GM21723 (cell line): ENCODE data around the gene OPN4.

ENCODE experiments used
- ATAC-seq: cut with Tn5 transposase; IDR thresholded peaks from one replicate; pipeline ENCODE4 v1.9.1; 2021; ENCODE audit warnings: mild to moderate bottlenecking, moderate library complexity; ENCODE audit not compliant: unreplicated experiment

OPN4 gene

DNA sequence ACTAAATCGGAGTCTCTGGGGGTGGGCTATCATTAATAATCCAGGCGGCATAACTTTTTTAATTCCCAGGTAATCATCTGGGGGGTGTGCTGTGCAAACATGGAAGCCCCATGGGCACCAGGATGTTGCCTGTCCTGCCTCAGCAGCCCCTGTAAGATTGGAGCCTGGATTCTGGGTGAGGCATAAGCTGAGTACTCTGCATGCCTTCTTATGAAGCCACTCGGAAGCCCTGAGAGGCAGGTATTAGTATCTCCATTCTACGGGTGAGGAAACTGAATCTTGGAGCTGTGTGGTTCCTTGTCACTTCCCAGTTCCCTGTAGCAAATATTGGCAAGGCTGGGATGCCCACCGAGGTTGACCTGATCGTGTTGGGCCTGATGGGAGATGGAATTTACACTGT lies 7.4 kb upstream of the OPN4 start:
- ATAC-seq = no peak

DNA sequence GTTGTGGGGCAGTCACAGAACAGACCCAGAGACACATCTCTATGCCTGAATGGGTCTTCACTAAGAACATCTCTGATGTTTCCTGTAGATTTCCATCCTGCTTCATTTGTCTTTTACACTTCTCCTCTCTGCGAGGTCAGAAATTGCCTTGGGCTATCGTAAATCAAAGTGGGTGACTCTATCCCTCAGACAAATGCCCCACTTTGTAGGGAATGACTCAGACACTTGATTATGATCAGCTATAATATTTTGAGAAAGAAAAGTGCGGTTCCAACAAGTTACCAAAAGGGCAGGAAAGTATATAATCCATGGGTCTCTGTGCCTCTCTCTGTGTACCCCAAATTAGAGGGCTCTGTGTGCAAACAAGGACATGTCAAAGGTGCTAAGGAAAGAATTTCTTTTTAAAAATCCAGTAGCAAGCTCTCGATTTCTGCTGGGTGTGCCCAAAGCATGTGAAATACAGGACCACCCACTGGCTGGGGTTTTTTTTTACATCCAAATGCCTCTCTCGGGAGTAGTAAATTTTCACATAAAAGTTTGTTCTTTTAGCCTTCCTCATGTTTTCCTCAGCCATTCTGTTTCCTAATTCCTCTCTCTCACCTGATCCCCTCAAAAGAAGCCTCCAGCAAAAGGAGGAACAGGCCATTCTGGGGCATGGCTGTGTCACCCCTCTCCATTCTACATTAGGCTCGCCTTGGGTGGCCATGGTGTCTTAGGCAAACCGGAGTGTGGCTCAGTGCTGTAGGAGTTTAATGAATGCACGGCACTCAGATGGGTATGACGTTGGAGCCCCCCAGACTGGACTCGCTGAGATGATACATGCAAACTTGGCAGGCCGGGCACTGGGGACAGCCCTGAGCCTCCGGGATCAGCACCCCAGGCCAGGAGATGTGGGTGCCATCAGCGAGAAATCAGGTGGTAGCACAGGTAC lies 6.3 kb upstream of the OPN4 start:
- no peak for ATAC-seq

DNA sequence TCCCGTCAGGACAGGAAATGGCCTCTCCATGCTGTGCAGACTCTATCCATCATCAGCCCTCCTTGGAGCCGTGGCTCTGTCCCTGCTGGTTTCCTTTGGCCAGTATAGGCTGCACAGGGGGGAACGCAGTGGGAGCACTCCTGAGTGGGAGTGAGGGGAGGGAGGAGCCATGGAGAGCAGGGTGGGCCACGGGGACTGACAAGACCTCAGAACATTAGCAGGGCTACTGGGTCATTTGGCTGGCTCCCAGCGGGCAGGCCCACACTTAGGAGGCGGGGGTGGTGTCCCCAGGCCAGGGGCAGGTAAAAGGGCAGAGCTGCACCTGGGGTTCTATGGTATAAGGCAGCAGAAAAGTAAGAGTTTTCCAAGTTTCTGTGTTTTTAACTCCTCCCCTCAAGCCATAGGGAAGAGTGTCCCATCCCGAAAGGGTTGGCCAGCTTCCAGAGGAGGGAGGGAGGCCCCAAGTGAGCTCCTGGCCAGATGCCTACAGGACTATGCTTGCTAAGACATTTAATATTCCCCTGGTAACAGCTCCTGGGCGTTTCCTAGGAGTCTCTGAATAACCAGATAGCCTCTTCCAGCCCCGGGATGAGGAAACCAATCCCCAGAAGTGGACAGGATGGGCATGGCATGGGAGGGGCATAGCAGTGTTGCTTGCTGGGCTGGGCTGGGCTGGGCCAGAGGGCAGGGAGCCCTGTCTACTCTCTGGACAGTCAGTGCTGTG lies 5.5 kb upstream of the OPN4 start:
- no peak for ATAC-seq

DNA sequence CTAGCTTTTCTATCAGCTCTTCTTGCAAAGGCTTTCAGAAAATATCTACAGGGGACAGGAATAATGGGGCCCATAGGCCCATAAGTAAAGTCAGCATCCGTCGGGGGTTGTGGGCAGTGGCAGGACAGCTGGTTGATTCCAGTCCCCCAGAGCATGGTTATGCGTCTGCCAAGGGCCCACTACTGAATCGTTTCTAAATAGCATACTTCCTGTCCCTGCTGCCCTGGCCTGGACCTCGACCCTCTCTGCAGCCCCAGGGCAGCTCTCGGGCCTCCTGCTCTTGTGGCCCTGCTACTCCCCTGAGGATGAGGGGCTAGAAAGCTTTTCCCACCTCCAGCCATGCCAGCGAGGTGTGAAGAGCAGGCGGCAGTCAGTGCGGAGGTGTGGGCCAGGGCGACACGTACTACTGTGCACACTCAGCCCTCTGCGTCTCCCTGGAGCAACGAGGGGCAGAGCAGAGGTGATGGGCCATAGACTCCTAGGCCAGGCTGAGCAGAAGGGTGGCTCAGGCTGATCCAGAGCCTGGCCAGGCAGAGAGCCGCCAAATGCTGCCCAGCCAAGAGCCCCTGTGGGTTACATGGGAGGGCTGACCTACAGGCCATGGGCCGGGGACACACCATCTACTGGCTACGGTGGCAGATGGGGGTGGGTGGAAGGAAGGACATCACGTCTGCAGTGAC lies 4.7 kb upstream of the OPN4 start:
- ATAC-seq = no peak

- no peak for ATAC-seq
Observed at GRCh38 chr10:86650151-86650550, 4.2 kb upstream of the OPN4 start.

DNA sequence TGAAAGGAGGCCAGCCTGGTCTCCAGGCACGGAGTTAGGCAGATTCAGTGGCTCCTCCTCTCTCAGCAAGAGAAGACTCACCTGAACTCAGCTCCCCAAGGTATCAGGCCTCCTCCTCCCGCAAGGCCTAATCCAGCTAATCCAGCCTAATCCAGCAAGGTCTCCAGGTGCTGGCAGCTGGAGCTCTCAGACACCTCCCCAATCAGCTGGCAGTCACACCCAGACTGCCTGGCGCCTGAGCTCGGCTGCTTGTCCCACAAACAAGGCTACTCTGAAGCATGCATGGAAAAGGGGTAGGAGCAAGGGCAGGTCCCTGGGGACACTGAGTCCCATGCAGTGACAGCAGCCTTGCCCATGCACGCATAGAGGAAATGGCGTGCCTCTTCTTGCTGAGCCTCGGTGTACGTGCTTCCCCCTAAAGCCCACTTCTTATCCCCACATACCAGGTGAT lies 3.3 kb upstream of the OPN4 start:
- ATAC-seq = no peak

DNA sequence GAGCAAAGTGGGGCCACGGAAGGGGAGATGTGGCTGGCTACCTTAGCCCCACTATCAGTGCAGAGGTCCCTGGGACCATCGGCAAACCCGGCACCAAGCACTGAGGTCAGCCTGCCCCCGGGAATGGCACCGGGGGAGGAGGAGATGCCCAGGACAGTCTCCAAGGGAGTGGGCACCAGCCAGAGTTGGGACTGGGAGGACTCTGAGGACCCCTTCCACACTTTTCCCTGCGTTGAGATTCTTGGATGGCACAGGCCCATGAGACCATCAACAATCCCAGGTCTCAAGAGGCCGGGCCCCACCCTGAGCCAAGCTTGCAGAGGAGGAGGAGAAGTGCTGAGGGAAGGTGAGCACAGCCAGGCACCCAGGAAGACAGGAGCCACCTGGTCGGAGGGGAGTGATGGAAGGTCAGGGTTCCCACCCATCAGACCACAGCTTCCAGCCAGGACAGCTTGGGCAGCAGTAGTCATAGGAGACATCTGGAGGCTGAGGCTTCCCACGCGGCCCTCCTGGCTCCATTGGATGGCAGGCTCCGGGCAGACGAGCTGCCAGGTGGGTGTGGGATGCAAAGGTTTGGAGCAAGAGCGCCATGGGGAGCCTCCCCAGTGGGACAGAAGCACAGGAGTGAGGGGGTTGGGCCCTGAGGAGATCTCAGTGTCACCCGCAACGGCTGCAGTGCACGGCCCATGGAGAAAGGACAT lies 2.6 kb upstream of the OPN4 start:
- no peak for ATAC-seq

DNA sequence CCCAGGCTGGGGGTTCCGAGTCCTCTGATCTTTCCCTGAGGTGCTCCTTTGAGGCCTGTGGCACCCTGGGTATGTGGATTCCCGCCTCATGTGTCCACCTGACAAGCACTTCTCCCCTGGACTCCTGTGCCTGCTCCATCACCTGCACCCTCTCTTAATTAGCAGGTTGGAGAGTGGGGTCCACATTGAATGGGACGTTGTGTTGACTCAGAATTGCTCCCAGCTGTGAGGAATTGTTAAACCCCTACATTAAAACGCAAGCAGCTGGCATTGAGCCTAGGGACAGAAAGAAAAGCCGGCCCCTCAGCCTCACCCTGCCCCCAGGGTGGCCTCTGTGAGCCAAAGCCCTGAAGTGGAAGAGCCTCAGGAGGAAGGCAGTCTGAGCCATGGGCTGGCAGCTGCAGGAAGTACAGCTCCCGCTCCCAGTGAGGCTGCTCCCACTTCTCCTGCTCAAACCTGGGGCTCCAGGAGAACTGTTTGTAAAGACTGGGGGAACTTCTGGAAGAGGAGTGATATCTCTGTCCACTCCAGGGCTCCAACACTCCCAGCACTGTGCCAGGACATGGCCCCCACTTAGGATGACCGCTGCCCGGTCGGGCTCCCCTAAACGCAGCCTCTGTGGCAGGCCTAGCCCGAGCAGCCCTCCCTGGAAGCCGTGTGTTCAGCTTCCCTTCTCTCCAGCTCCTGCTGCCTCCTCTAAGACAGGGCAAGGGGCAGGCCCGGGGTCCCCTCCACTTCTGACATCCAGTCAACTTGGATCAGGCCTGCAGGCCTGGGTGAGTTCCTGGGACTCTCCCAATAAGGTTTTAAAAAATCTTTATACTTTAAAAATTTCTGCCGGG lies 1.8 kb upstream of the OPN4 start:
- ATAC-seq = no peak

GRCh38 chr10:86653379-86653778 lies 968 bp upstream of the OPN4 start:
- ATAC-seq = no peak

DNA sequence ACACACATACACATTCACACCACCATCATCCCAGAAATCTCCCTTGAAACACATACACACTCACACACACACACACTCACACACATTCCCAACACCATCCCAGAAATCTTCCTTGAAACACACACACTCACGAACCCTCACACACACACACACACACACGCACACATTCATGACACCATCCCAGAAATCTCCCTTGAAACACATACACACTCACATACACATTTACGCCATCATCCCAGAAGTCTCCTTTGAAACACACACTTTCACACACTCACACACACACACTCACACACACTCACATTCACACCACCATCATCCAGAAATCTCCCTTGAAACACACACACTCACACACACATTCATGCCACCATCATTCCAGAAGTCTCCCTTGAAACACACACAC lies 360 bp upstream of the OPN4 start:
- no peak for ATAC-seq

DNA sequence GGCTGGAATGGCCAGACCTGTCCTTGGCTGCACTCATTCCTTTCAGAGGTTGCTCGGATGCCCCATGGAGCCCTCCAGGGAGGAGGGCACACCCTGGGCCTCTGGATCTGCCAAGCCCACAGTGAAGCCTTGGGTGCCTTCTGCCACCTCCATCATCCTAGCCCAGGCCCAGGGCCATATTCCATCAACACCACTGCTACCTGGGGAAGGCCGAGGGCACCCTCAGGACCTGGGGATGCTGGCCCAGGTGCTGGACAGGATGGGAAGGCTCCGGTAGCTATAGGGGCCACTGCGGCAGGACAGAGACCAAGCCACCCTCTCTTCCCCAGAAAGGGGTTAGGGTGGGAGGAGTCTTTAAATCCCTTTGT lies 810 bp downstream of the OPN4 start:
- ATAC-seq = no peak

DNA sequence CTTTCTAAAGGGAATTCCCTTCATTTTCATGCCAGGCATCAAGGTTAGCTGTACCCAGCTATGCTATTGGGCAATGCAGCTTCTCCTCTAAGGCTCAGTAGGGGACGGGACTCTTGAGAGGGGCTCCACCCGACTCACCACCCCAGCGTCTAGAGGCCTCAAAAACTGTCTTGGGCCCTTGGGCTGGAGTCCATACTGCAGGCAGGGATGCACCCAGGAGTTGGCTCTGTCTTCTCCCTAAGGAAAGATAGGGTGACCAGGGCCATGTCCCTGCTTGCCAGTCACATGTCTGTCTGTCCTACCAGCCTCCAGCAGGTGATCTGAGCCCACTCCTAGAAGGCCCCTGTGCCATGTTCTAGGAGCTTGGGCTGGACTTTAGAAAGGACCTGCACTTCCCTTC lies 1.2 kb downstream of the OPN4 start:
- ATAC-seq = no peak

DNA sequence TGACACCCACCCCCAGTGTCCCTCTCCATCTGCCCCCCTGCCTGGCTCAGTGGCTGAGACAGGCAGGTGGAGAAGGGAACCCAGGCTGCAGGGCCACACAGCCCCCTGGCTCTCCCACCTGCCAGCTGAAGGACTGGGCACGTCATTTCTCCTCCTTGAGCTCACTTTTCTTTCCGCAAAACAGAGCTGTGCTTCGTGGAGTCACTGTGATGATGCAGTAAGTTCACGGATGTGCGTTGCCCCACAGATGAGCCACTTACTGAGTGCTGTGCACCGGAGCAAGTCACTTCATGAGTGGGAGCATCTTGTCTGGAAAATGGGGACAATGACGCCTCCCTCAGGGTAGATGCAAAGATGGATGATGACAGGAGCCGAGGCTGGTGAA lies 2.7 kb downstream of the OPN4 start:
- ATAC-seq = no peak

GRCh38 chr10:86657396-86658011 lies 3.2 kb downstream of the OPN4 start:
- ATAC-seq = no peak

GRCh38 chr10:86658261-86658741 lies 4.0 kb downstream of the OPN4 start:
- ATAC-seq = no peak

- no peak for ATAC-seq
Observed at GRCh38 chr10:86658751-86659150, 4.4 kb downstream of the OPN4 start.

GRCh38 chr10:86659161-86659691 lies 4.9 kb downstream of the OPN4 start:
- ATAC-seq = no peak

- ATAC-seq = no peak
Observed at GRCh38 chr10:86659721-86660453, 5.5 kb downstream of the OPN4 start.
